ENCODE results near the gene PTPRA.

DNA sequence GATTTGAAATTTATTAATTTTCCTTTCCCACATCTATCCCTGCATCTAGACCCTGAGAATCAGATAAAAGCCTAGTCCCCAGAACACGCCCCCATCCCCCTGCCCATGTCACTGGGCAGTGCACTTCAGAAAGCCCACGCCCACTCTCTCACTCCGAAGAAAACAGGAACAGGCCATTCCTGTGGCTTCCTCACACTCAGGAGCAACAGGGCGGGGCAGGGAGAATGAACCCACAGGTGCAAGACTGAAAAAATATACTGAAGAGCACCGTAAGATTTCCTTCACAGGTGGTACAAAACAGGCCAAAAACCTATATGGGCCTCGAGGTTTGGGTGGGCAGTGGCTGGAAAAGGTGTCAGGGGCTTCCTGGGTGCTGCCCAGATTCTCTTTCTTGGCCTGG is 201.5 kb downstream of the PTPRA start:
- TF ChIP-seq ATF2 (IDR thresholded peaks at IDR 0.05; ENCODE audit: low read length) (no peak), CHD1 (IDR thresholded peaks at IDR 0.05; ENCODE audit: low read depth, low read length) (no peak)
- TF ChIP-seq, protein P1, sequence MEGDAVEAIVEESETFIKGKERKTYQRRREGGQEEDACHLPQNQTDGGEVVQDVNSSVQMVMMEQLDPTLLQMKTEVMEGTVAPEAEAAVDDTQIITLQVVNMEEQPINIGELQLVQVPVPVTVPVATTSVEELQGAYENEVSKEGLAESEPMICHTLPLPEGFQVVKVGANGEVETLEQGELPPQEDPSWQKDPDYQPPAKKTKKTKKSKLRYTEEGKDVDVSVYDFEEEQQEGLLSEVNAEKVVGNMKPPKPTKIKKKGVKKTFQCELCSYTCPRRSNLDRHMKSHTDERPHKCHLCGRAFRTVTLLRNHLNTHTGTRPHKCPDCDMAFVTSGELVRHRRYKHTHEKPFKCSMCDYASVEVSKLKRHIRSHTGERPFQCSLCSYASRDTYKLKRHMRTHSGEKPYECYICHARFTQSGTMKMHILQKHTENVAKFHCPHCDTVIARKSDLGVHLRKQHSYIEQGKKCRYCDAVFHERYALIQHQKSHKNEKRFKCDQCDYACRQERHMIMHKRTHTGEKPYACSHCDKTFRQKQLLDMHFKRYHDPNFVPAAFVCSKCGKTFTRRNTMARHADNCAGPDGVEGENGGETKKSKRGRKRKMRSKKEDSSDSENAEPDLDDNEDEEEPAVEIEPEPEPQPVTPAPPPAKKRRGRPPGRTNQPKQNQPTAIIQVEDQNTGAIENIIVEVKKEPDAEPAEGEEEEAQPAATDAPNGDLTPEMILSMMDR (IDR thresholded peaks at IDR 0.05; ENCODE audit: control extremely low read depth in 1 of 3, insufficient read depth in 1 of 3, low read depth in 1 of 3, low read length in 3 of 3): no peak
